ENCODE results near the gene CAV2.
A peak's percentile ranks its signal among the peaks of the same experiment; 100 is the strongest.

CAV2 gene

GRCh38 chr7:116552602-116553001 is 53.1 kb downstream of the CAV2 start:
- no peak overlapping the region for H3K9ac ChIP-seq (ENCODE audit: low read depth, low read length, poor library complexity)
- no peak for DNase-seq (ENCODE audit: low spot score)
- H2BK15ac ChIP-seq (ENCODE audit: low read length), result no peak overlapping the region
- no peak overlapping the region for H3K4me3 ChIP-seq (ENCODE audit: low read length in 2 of 2)
- no peak overlapping the region for H3K4me2 ChIP-seq (ENCODE audit: insufficient read depth, low read length, poor library complexity, severe bottlenecking)
- H3K4ac ChIP-seq (ENCODE audit: low read length), result no peak overlapping the region
- no peaks in the 10 kb centered on the region for H3K36me3 ChIP-seq (replicated peaks in 1 of 2; ENCODE audit: control insufficient read depth in 2 of 2, insufficient read depth in 2 of 2, low read length in 2 of 2)
- no peak overlapping the region for H3K27ac ChIP-seq (replicated peaks; ENCODE audit: low read length)
- H3K9me3 ChIP-seq (replicated peaks in 1 of 2; ENCODE audit: control insufficient read depth in 2 of 2, insufficient read depth in 1 of 2, low read depth in 1 of 2, low read length in 2 of 2), result no peaks in the 10 kb centered on the region
- H2AFZ ChIP-seq (ENCODE audit: low read length), result peak overlapping the region; percentile 16
- no peak overlapping the region for H2BK5ac ChIP-seq (ENCODE audit: low read length)
- no peak overlapping the region for H3K14ac ChIP-seq (ENCODE audit: low read length)
- H3K4me1 ChIP-seq (ENCODE audit: control insufficient read depth in 2 of 2, insufficient read depth in 1 of 2, low read depth in 1 of 2, low read length in 2 of 2), result peaks cover 0 to 2% of the 10 kb centered on the region in 2 donors
- H3K79me1 ChIP-seq (ENCODE audit: low read depth, low read length), result no peaks in the 10 kb centered on the region
- no peak overlapping the region for H2BK120ac ChIP-seq (ENCODE audit: low read depth, low read length)
- no peak overlapping the region for H2AK5ac ChIP-seq (ENCODE audit: low read depth, low read length)
- no CpG with 5 or more reads among the region's 1 CpG for WGBS, 2 donors (ENCODE audit: extremely low coverage in 2 of 2, insufficient read length in 2 of 2, insufficient replicate concordance in 1 of 2)
- no peak overlapping the region for H3K18ac ChIP-seq (ENCODE audit: low read length)
- no peaks in the 10 kb centered on the region for H3K27me3 ChIP-seq (ENCODE audit: control insufficient read depth in 3 of 3, insufficient read depth in 3 of 3, low read depth in 1 of 3, low read length in 3 of 3)
- H3K23ac ChIP-seq (ENCODE audit: low read depth, low read length, poor library complexity), result no peak overlapping the region
- no peak overlapping the region for H2BK12ac ChIP-seq (ENCODE audit: low read length)
- no peak overlapping the region for H4K91ac ChIP-seq (ENCODE audit: low read depth, low read length, poor library complexity)
- H4K8ac ChIP-seq (ENCODE audit: low read depth, low read length), result no peak overlapping the region

GRCh38 chr7:116553168-116553964 is 53.8 kb downstream of the CAV2 start:
- WGBS, 2 donors (ENCODE audit: extremely low coverage in 2 of 2, insufficient read length in 2 of 2, insufficient replicate concordance in 1 of 2), result no CpG with 5 or more reads among the region's 3 CpGs
- Histone ChIP-seq H3K79me1 (ENCODE audit: low read depth, low read length) (no peaks in the 10 kb centered on the region), H4K8ac (ENCODE audit: low read depth, low read length) (no peak overlapping the region), H2AK5ac (ENCODE audit: low read depth, low read length) (no peak overlapping the region), H2BK12ac (ENCODE audit: low read length) (no peak overlapping the region), H3K4me2 (ENCODE audit: insufficient read depth, low read length, poor library complexity, severe bottlenecking) (no peak overlapping the region), H3K4me3 (ENCODE audit: low read length in 2 of 2) (no peak overlapping the region), H2BK15ac (ENCODE audit: low read length) (no peak overlapping the region), H2BK120ac (ENCODE audit: low read depth, low read length) (no peak overlapping the region), H3K23ac (ENCODE audit: low read depth, low read length, poor library complexity) (no peak overlapping the region), H3K9ac (ENCODE audit: low read depth, low read length, poor library complexity) (no peak overlapping the region), H3K18ac (ENCODE audit: low read length) (no peak overlapping the region), H2AFZ (ENCODE audit: low read length) (no peak overlapping the region), H3K27ac (replicated peaks; ENCODE audit: low read length) (no peak overlapping the region), H2BK5ac (ENCODE audit: low read length) (no peak overlapping the region), H3K9me3 (replicated peaks in 1 of 2; ENCODE audit: control insufficient read depth in 2 of 2, insufficient read depth in 1 of 2, low read depth in 1 of 2, low read length in 2 of 2) (no peaks in the 10 kb centered on the region), H3K4me1 (ENCODE audit: control insufficient read depth in 2 of 2, insufficient read depth in 1 of 2, low read depth in 1 of 2, low read length in 2 of 2) (peaks cover 0 to 2% of the 10 kb centered on the region in 2 donors), H3K27me3 (ENCODE audit: control insufficient read depth in 3 of 3, insufficient read depth in 3 of 3, low read depth in 1 of 3, low read length in 3 of 3) (no peaks in the 10 kb centered on the region), H4K91ac (ENCODE audit: low read depth, low read length, poor library complexity) (no peak overlapping the region), H3K4ac (ENCODE audit: low read length) (no peak overlapping the region), H3K36me3 (replicated peaks in 1 of 2; ENCODE audit: control insufficient read depth in 2 of 2, insufficient read depth in 2 of 2, low read length in 2 of 2) (no peaks in the 10 kb centered on the region), H3K14ac (ENCODE audit: low read length) (no peak overlapping the region)
- DNase-seq (ENCODE audit: low spot score), result no peak

- no peak overlapping the region for H3K4me3 ChIP-seq (ENCODE audit: low read length in 2 of 2)
- H2BK12ac ChIP-seq (ENCODE audit: low read length), result no peak overlapping the region
- no peak overlapping the region for H2AK5ac ChIP-seq (ENCODE audit: low read depth, low read length)
- no peaks in the 10 kb centered on the region for H3K27me3 ChIP-seq (ENCODE audit: control insufficient read depth in 3 of 3, insufficient read depth in 3 of 3, low read depth in 1 of 3, low read length in 3 of 3)
- H3K9ac ChIP-seq (ENCODE audit: low read depth, low read length, poor library complexity), result no peak overlapping the region
- DNase-seq (ENCODE audit: low spot score), result no peak
- H2BK5ac ChIP-seq (ENCODE audit: low read length), result no peak overlapping the region
- H3K27ac ChIP-seq (replicated peaks; ENCODE audit: low read length), result no peak overlapping the region
- no peak overlapping the region for H3K18ac ChIP-seq (ENCODE audit: low read length)
- H2AFZ ChIP-seq (ENCODE audit: low read length), result no peak overlapping the region
- H3K23ac ChIP-seq (ENCODE audit: low read depth, low read length, poor library complexity), result no peak overlapping the region
- H3K9me3 ChIP-seq (replicated peaks in 1 of 2; ENCODE audit: control insufficient read depth in 2 of 2, insufficient read depth in 1 of 2, low read depth in 1 of 2, low read length in 2 of 2), result no peaks in the 10 kb centered on the region
- H3K36me3 ChIP-seq (replicated peaks in 1 of 2; ENCODE audit: control insufficient read depth in 2 of 2, insufficient read depth in 2 of 2, low read length in 2 of 2), result no peaks in the 10 kb centered on the region
- no peak overlapping the region for H2BK120ac ChIP-seq (ENCODE audit: low read depth, low read length)
- H3K4me1 ChIP-seq (ENCODE audit: control insufficient read depth in 2 of 2, insufficient read depth in 1 of 2, low read depth in 1 of 2, low read length in 2 of 2), result no peaks in the 10 kb centered on the region
- H4K8ac ChIP-seq (ENCODE audit: low read depth, low read length), result no peak overlapping the region
- H2BK15ac ChIP-seq (ENCODE audit: low read length), result no peak overlapping the region
- H3K4ac ChIP-seq (ENCODE audit: low read length), result no peak overlapping the region
- H4K91ac ChIP-seq (ENCODE audit: low read depth, low read length, poor library complexity), result no peak overlapping the region
- no peak overlapping the region for H3K4me2 ChIP-seq (ENCODE audit: insufficient read depth, low read length, poor library complexity, severe bottlenecking)
- H3K79me1 ChIP-seq (ENCODE audit: low read depth, low read length), result no peaks in the 10 kb centered on the region
- H3K14ac ChIP-seq (ENCODE audit: low read length), result no peak overlapping the region
These were observed 54.9 kb downstream of the CAV2 start for GRCh38 chr7:116554436-116554835.

- Histone ChIP-seq H2AFZ (ENCODE audit: low read length) (no peak overlapping the region), H3K27ac (replicated peaks; ENCODE audit: low read length) (no peak overlapping the region), H3K14ac (ENCODE audit: low read length) (no peak overlapping the region), H3K9me3 (replicated peaks in 1 of 2; ENCODE audit: control insufficient read depth in 2 of 2, insufficient read depth in 1 of 2, low read depth in 1 of 2, low read length in 2 of 2) (no peaks in the 10 kb centered on the region), H4K91ac (ENCODE audit: low read depth, low read length, poor library complexity) (no peak overlapping the region), H2BK5ac (ENCODE audit: low read length) (no peak overlapping the region), H3K4ac (ENCODE audit: low read length) (no peak overlapping the region), H3K27me3 (ENCODE audit: control insufficient read depth in 3 of 3, insufficient read depth in 3 of 3, low read depth in 1 of 3, low read length in 3 of 3) (no peaks in the 10 kb centered on the region), H3K36me3 (replicated peaks in 1 of 2; ENCODE audit: control insufficient read depth in 2 of 2, insufficient read depth in 2 of 2, low read length in 2 of 2) (no peaks in the 10 kb centered on the region), H2BK120ac (ENCODE audit: low read depth, low read length) (no peak overlapping the region), H3K23ac (ENCODE audit: low read depth, low read length, poor library complexity) (no peak overlapping the region), H2BK15ac (ENCODE audit: low read length) (no peak overlapping the region), H4K8ac (ENCODE audit: low read depth, low read length) (no peak overlapping the region), H3K79me1 (ENCODE audit: low read depth, low read length) (no peaks in the 10 kb centered on the region), H3K18ac (ENCODE audit: low read length) (no peak overlapping the region), H2BK12ac (ENCODE audit: low read length) (no peak overlapping the region), H3K4me3 (ENCODE audit: low read length in 2 of 2) (no peak overlapping the region), H3K9ac (ENCODE audit: low read depth, low read length, poor library complexity) (no peak overlapping the region), H3K4me2 (ENCODE audit: insufficient read depth, low read length, poor library complexity, severe bottlenecking) (no peak overlapping the region), H2AK5ac (ENCODE audit: low read depth, low read length) (no peak overlapping the region), H3K4me1 (ENCODE audit: control insufficient read depth in 2 of 2, insufficient read depth in 1 of 2, low read depth in 1 of 2, low read length in 2 of 2) (peaks cover 0 to 2% of the 10 kb centered on the region in 2 donors)
- no peak for DNase-seq (ENCODE audit: low spot score)
- no CpG with 5 or more reads among the region's 4 CpGs for WGBS, 2 donors (ENCODE audit: extremely low coverage in 2 of 2, insufficient read length in 2 of 2, insufficient replicate concordance in 1 of 2)
These were observed 55.4 kb downstream of the CAV2 start for GRCh38 chr7:116554911-116555310.

Measured in neuronal stem cell (in vitro differentiated cells).